ENCODE results near the gene ITPRIP.

DNA sequence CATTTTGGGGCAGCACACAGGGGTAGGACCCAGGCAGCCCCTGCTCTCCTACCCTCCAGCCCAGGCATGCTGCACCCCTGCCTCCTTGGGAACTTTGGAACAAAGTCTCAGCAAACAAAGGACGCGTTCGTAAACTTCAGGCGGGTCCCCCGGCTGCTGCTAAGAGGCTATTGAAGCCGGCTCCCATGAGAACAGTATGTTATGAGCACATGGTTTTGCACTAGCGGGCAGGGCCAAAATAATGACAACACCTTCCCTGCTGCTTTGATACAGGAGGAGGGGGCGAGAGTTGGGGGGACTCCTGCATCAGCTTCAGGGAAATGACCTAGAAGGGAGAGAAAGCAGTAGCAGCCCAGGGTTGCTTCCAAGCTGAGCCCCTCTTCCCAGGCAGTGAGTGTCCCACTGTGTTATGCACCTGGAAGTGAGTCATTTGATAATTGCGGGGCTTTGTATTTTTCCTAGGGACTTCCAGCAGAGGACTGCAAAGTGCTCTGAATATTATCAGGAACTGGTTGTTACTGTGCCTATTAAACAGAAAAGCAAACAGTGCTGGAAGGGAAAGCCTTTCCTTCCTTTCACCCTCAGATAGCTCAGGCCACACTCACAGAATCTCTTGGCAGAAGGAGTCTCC is 6.9 kb downstream of the ITPRIP start:
- TF ChIP-seq POLR2AphosphoS5 (IDR thresholded peaks at IDR 0.05; ENCODE audit: low read depth, low read length), result no peak
- TF ChIP-seq POLR2A (IDR thresholded peaks at IDR 0.05; ENCODE audit: low read depth, low read length), result no peak
- TF ChIP-seq TAF1 (IDR thresholded peaks at IDR 0.05; ENCODE audit: borderline replicate concordance, low read depth, low read length), result no peak
